ENCODE results near the gene PAWR.
"Not testable (repeated sequence)": the region's sequence is repeated elsewhere in the genome, so short reads cannot be mapped to it uniquely, and the experiment has no call there.

The PAWR gene

GRCh38 chr12:79564727-79565350 is 125.9 kb downstream of the PAWR start:
- not testable (repeated sequence) for H3K27me3 Mint-ChIP-seq (ENCODE audit: low read depth); H3K36me3 Mint-ChIP-seq (ENCODE audit: low read depth); H3K4me1 Mint-ChIP-seq (ENCODE audit: low read depth); H3K4me3 Mint-ChIP-seq; H3K27ac Mint-ChIP-seq
- peaks cover 13% of the 10 kb centered on the region for H3K9me3 Mint-ChIP-seq

GRCh38 chr12:79563021-79563740 is 127.6 kb downstream of the PAWR start:
- no peaks in the 10 kb centered on the region for H3K27me3 Mint-ChIP-seq (ENCODE audit: low read depth)
- H3K9me3 Mint-ChIP-seq, result peaks cover 13% of the 10 kb centered on the region
- H3K4me3 Mint-ChIP-seq, result no peak overlapping the region
- H3K4me1 Mint-ChIP-seq (ENCODE audit: low read depth), result no peaks in the 10 kb centered on the region
- H3K27ac Mint-ChIP-seq, result no peak overlapping the region
- no peaks in the 10 kb centered on the region for H3K36me3 Mint-ChIP-seq (ENCODE audit: low read depth)

GRCh38 chr12:79561401-79562132 is 129.2 kb downstream of the PAWR start:
- H3K9me3 Mint-ChIP-seq, result peaks cover 8% of the 10 kb centered on the region
- no peaks in the 10 kb centered on the region for H3K36me3 Mint-ChIP-seq (ENCODE audit: low read depth)
- no peaks in the 10 kb centered on the region for H3K27me3 Mint-ChIP-seq (ENCODE audit: low read depth)
- H3K27ac Mint-ChIP-seq, result no peak overlapping the region
- H3K4me3 Mint-ChIP-seq, result no peak overlapping the region
- no peaks in the 10 kb centered on the region for H3K4me1 Mint-ChIP-seq (ENCODE audit: low read depth)

- Mint-ChIP-seq H3K27ac (no peak overlapping the region), H3K36me3 (ENCODE audit: low read depth) (no peaks in the 10 kb centered on the region), H3K27me3 (ENCODE audit: low read depth) (no peaks in the 10 kb centered on the region), H3K9me3 (peaks cover 4% of the 10 kb centered on the region), H3K4me1 (ENCODE audit: low read depth) (no peaks in the 10 kb centered on the region), H3K4me3 (no peak overlapping the region)
Observed at GRCh38 chr12:79560225-79560889, 130.4 kb downstream of the PAWR start.

GRCh38 chr12:79559591-79559990 is 131.2 kb downstream of the PAWR start:
- no peaks in the 10 kb centered on the region for H3K27me3 Mint-ChIP-seq (ENCODE audit: low read depth)
- H3K4me1 Mint-ChIP-seq (ENCODE audit: low read depth), result no peaks in the 10 kb centered on the region
- no peak overlapping the region for H3K4me3 Mint-ChIP-seq
- H3K27ac Mint-ChIP-seq, result no peak overlapping the region
- no peaks in the 10 kb centered on the region for H3K36me3 Mint-ChIP-seq (ENCODE audit: low read depth)
- peaks cover 4% of the 10 kb centered on the region for H3K9me3 Mint-ChIP-seq

GRCh38 chr12:79558924-79559469 is 131.8 kb downstream of the PAWR start:
- H3K27me3 Mint-ChIP-seq (ENCODE audit: low read depth), result no peaks in the 10 kb centered on the region
- H3K9me3 Mint-ChIP-seq, result peaks cover 4% of the 10 kb centered on the region
- H3K4me1 Mint-ChIP-seq (ENCODE audit: low read depth), result no peaks in the 10 kb centered on the region
- no peaks in the 10 kb centered on the region for H3K36me3 Mint-ChIP-seq (ENCODE audit: low read depth)
- no peak overlapping the region for H3K4me3 Mint-ChIP-seq
- H3K27ac Mint-ChIP-seq, result no peak overlapping the region

GRCh38 chr12:79557690-79558315 is 133.0 kb downstream of the PAWR start:
- Mint-ChIP-seq H3K27ac (no peak overlapping the region), H3K4me3 (no peak overlapping the region), H3K9me3 (no peaks in the 10 kb centered on the region), H3K27me3 (ENCODE audit: low read depth) (no peaks in the 10 kb centered on the region), H3K4me1 (ENCODE audit: low read depth) (no peaks in the 10 kb centered on the region), H3K36me3 (ENCODE audit: low read depth) (no peaks in the 10 kb centered on the region)

GRCh38 chr12:79555028-79555925 is 135.5 kb downstream of the PAWR start:
- Mint-ChIP-seq H3K27ac (no peak overlapping the region), H3K9me3 (no peaks in the 10 kb centered on the region), H3K36me3 (ENCODE audit: low read depth) (no peaks in the 10 kb centered on the region), H3K27me3 (ENCODE audit: low read depth) (no peaks in the 10 kb centered on the region), H3K4me3 (no peak overlapping the region), H3K4me1 (ENCODE audit: low read depth) (no peaks in the 10 kb centered on the region)

- no peak overlapping the region for H3K27ac Mint-ChIP-seq
Observed at GRCh38 chr12:79553863-79554574, 136.7 kb downstream of the PAWR start.

GRCh38 chr12:79552192-79552591 is 138.6 kb downstream of the PAWR start:
- no peak overlapping the region for H3K27ac Mint-ChIP-seq
- no peaks in the 10 kb centered on the region for H3K36me3 Mint-ChIP-seq (ENCODE audit: low read depth)
- no peaks in the 10 kb centered on the region for H3K9me3 Mint-ChIP-seq
- H3K4me1 Mint-ChIP-seq (ENCODE audit: low read depth), result no peaks in the 10 kb centered on the region
- no peaks in the 10 kb centered on the region for H3K27me3 Mint-ChIP-seq (ENCODE audit: low read depth)
- no peak overlapping the region for H3K4me3 Mint-ChIP-seq

More at GRCh38 chr12:79553863-79554574, 136.7 kb downstream of the PAWR start:
- Mint-ChIP-seq H3K4me3 (no peak overlapping the region), H3K27me3 (ENCODE audit: low read depth) (no peaks in the 10 kb centered on the region), H3K4me1 (ENCODE audit: low read depth) (no peaks in the 10 kb centered on the region), H3K36me3 (ENCODE audit: low read depth) (no peaks in the 10 kb centered on the region), H3K9me3 (no peaks in the 10 kb centered on the region)

GRCh38 chr12:79549531-79550271 is 141.1 kb downstream of the PAWR start:
- H3K27ac Mint-ChIP-seq, result no peak overlapping the region
- no peaks in the 10 kb centered on the region for H3K27me3 Mint-ChIP-seq (ENCODE audit: low read depth)
- no peaks in the 10 kb centered on the region for H3K36me3 Mint-ChIP-seq (ENCODE audit: low read depth)
- no peak overlapping the region for H3K4me3 Mint-ChIP-seq
- H3K9me3 Mint-ChIP-seq, result no peaks in the 10 kb centered on the region
- no peaks in the 10 kb centered on the region for H3K4me1 Mint-ChIP-seq (ENCODE audit: low read depth)

- Mint-ChIP-seq H3K27me3 (ENCODE audit: low read depth) (no peaks in the 10 kb centered on the region), H3K36me3 (ENCODE audit: low read depth) (no peaks in the 10 kb centered on the region), H3K27ac (no peak overlapping the region), H3K9me3 (no peaks in the 10 kb centered on the region), H3K4me3 (no peak overlapping the region), H3K4me1 (ENCODE audit: low read depth) (no peaks in the 10 kb centered on the region)
Observed at GRCh38 chr12:79548610-79548924, 142.2 kb downstream of the PAWR start.
